ENCODE results near the gene ADM.

Gene ADM

DNA sequence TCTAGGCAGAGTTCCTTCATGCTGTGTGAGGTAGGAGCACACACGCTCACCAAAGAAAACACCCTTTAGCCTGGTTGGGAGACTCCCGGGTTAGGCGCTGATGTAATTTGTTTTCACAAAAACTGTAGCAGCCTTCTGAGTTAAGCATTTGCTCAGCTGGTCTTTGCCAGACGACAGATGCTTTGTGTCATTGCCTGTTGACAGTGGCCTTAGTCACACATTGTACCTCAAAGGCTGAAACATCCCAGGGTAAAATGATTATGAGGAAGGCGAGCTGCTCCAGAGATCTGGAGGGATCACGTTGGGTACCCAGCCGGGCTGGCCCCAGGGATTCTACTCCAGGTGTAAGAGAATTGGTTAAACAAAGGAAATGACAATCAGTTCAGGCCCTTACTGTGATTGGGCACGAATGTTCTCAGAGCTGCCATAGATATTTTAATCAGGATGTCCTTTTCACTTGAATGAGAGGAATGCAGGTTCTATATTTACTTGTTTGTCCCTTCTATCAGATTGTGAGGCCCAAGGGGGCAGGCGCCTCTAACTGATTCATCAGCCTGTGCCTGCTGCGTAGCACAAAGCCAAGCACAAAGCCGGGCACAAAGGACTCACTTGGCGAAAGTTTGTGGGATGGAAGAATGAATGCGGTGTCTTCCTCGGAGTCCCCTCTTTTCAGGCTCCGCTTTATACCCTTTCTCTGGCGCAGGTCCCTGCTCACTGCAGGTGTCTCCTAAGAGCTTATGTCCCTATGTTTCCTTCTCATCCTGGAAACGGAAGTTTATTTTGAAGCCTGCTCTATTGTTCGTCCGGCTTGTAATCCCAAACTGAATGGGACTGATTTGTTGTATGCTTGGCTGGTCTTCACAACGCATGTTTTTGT, 47.1 kb downstream of the ADM start:
- Histone ChIP-seq H3K27me3 (replicated peaks; ENCODE audit: control insufficient read depth, insufficient read depth, low read length, poor library complexity, severe bottlenecking) (no peaks in the 10 kb centered on the region), H3K27ac (ENCODE audit: insufficient read depth, low read length, poor library complexity, severe bottlenecking) (no peak overlapping the region), H3K4me1 (ENCODE audit: control insufficient read depth, insufficient read depth, low read length, poor library complexity, severe bottlenecking) (no peaks in the 10 kb centered on the region), H3K36me3 (ENCODE audit: control insufficient read depth, insufficient read depth, low read length) (no peaks in the 10 kb centered on the region), H3K4me3 (ENCODE audit: insufficient read depth, low read depth, low read length, poor library complexity, severe bottlenecking) (no peak overlapping the region), H3K9me3 (ENCODE audit: control insufficient read depth, low read length) (no peaks in the 10 kb centered on the region)
- DNase-seq, result no peak

DNA sequence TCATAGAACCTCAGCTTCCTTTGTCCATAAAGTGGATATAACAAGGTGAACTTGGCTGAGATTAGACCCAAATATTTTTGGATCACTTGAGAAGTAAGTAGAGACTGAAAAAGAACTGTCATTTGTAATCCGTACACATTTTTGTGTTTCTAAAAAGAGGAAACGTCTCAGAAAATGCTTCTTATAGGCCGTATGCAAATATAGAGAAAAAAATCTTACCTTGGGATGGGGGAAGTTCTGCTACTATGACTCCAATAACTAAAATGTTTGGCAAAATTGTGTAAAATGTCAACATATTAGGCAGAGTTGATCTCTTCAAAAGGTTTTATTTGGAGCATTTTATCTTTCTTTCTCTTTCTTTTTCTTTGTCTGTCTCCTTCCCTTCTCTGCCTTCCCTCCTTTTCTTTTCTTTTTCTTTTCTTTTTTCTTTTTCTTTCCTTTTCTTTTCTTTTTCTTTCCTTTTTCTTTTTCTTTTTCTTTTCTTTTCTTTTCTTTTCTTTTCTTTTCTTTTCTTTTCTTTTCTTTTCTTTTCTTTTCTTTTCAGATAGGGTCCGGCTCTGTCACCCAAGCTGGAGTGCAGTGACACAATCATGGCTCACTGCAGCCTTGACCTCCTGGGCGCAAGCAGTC, 48.2 kb downstream of the ADM start:
- DNase-seq, result no peak
- no peaks in the 10 kb centered on the region for H3K4me1 ChIP-seq (ENCODE audit: control insufficient read depth, insufficient read depth, low read length, poor library complexity, severe bottlenecking)
- no peaks in the 10 kb centered on the region for H3K36me3 ChIP-seq (ENCODE audit: control insufficient read depth, insufficient read depth, low read length)
- H3K27ac ChIP-seq (ENCODE audit: insufficient read depth, low read length, poor library complexity, severe bottlenecking), result no peak overlapping the region
- no peaks in the 10 kb centered on the region for H3K27me3 ChIP-seq (replicated peaks; ENCODE audit: control insufficient read depth, insufficient read depth, low read length, poor library complexity, severe bottlenecking)
- H3K4me3 ChIP-seq (ENCODE audit: insufficient read depth, low read depth, low read length, poor library complexity, severe bottlenecking), result no peak overlapping the region
- no peaks in the 10 kb centered on the region for H3K9me3 ChIP-seq (ENCODE audit: control insufficient read depth, low read length)

DNA sequence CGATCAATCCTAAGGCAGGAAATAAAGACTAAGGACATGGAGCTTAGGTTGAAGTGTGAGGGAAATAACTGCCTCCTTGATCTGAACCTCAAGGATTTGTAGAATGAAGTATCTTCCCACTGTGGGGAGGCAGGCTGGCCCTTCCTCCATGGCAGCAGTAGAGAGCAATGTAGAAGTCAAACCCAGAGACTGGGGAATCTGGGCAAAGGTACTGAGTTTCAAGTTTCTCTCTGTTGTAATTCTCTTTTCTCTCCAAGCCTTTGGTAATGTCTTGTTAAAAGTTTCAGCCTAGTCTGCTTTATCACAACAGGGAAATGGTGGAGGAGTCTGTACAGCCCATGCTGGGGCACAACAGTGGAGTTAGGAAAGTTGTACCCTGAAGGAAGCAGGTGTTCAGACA, 49.5 kb downstream of the ADM start:
- no peaks in the 10 kb centered on the region for H3K27me3 ChIP-seq (replicated peaks; ENCODE audit: control insufficient read depth, insufficient read depth, low read length, poor library complexity, severe bottlenecking)
- H3K4me3 ChIP-seq (ENCODE audit: insufficient read depth, low read depth, low read length, poor library complexity, severe bottlenecking), result no peak overlapping the region
- H3K36me3 ChIP-seq (ENCODE audit: control insufficient read depth, insufficient read depth, low read length), result no peaks in the 10 kb centered on the region
- no peaks in the 10 kb centered on the region for H3K9me3 ChIP-seq (ENCODE audit: control insufficient read depth, low read length)
- H3K27ac ChIP-seq (ENCODE audit: insufficient read depth, low read length, poor library complexity, severe bottlenecking), result no peak overlapping the region
- no peaks in the 10 kb centered on the region for H3K4me1 ChIP-seq (ENCODE audit: control insufficient read depth, insufficient read depth, low read length, poor library complexity, severe bottlenecking)
- DNase-seq, result no peak

DNA sequence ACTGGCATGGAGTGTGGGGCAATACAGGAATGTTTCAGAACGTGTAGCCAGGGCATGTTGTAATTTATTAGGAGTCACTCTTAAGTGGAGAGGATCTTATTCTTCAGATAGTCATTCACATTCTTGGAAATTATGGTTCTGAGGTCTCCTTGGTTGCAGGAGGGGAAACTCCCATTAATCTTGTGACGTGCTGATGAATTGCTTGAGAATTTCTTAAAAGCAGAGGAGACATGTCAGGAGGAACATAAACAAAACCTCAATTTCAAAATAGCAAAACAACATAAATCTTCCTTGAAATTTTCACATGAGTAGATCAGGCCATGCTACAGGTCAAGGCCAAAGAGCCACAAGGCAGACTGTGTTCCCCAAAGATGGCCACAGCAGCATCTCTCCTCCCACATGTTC, 50.4 kb downstream of the ADM start:
- Histone ChIP-seq H3K36me3 (ENCODE audit: control insufficient read depth, insufficient read depth, low read length) (no peaks in the 10 kb centered on the region), H3K4me1 (ENCODE audit: control insufficient read depth, insufficient read depth, low read length, poor library complexity, severe bottlenecking) (no peaks in the 10 kb centered on the region), H3K4me3 (ENCODE audit: insufficient read depth, low read depth, low read length, poor library complexity, severe bottlenecking) (no peak overlapping the region), H3K27me3 (replicated peaks; ENCODE audit: control insufficient read depth, insufficient read depth, low read length, poor library complexity, severe bottlenecking) (no peaks in the 10 kb centered on the region), H3K27ac (ENCODE audit: insufficient read depth, low read length, poor library complexity, severe bottlenecking) (no peak overlapping the region), H3K9me3 (ENCODE audit: control insufficient read depth, low read length) (no peaks in the 10 kb centered on the region)
- no peak for DNase-seq

DNA sequence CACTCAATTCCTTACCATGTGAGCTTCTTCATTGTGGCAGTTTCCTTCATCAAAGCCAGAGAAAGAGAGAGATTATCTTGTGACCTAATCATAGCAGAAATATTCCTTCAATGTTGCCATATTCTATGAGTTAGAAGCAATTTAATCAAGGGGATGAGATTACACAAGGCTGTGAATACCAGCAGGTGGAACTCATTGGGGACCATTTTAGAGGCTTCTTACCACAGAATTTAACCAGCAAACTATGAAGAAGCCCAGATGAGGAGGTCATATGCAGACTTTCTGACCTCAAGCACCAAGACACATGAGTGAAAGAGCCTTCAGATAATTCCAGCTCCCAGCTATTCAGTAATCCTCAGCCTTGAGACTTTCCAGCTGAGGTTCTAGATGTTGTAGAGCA, 51.3 kb downstream of the ADM start:
- Histone ChIP-seq H3K4me3 (ENCODE audit: insufficient read depth, low read depth, low read length, poor library complexity, severe bottlenecking) (no peak overlapping the region), H3K4me1 (ENCODE audit: control insufficient read depth, insufficient read depth, low read length, poor library complexity, severe bottlenecking) (no peaks in the 10 kb centered on the region), H3K9me3 (ENCODE audit: control insufficient read depth, low read length) (no peaks in the 10 kb centered on the region), H3K36me3 (ENCODE audit: control insufficient read depth, insufficient read depth, low read length) (no peaks in the 10 kb centered on the region), H3K27ac (ENCODE audit: insufficient read depth, low read length, poor library complexity, severe bottlenecking) (no peak overlapping the region), H3K27me3 (replicated peaks; ENCODE audit: control insufficient read depth, insufficient read depth, low read length, poor library complexity, severe bottlenecking) (no peaks in the 10 kb centered on the region)
- DNase-seq, result no peak
